Endothelial cell of umbilical vein (primary cell): ENCODE results near the gene HDAC4. TPM values are rescaled to one million over a fixed set of nuclear protein-coding genes. Genes with fewer than 3 reads are reported as not detected.

Source experiments
- BruUV-seq: library from RNA; stranded (reverse); fragments of 400-500 nt; replicated peaks from 2 replicates; lab custom pipeline; 2021; lab: Mats Ljungman, UMichigan
- CTCF ChIA-PET: fragments of 300-600, 350-600 bp; sonication (Branson Sonifier 250); formaldehyde crosslinking; loops from one replicate; lab custom pipeline; 2021; ENCODE audit warnings: antibody characterized with exemption, inconsistent platforms; lab: Charles Lee
- POLR2A ChIA-PET: fragments of 300-600, 350-600 bp; sonication (Branson Sonifier 250); formaldehyde crosslinking; loops from one replicate; lab custom pipeline; 2021; ENCODE audit warnings: antibody characterized with exemption, inconsistent platforms; lab: Charles Lee
- DNase-seq: peaks from one replicate; pipeline ENCODE4 v3.0.0-alpha.2; 2011; ENCODE audit warnings: low read depth, low spot score
- FAIRE-seq: peaks from 2 replicates; lab custom pipeline; 2011; peaks lifted over from hg19 to GRCh38; lab: Jason Lieb, UNC
- H2AFZ ChIP-seq: 2 replicates; pipeline ENCODE4 v1.6.0; 2012; ENCODE audit warnings: low read depth, low read length, control low read depth, inconsistent platforms
- H3K27ac ChIP-seq: 2 replicates; pipeline ENCODE4 v1.5.1; 2011; ENCODE audit warnings: low read depth, mild to moderate bottlenecking, control low read depth, low read length, moderate library complexity; ENCODE audit not compliant: insufficient read depth
- H3K27me3 ChIP-seq, 2 experiments: 2 replicates each; pipeline versions ENCODE4 v1.6.0 to v1.6.1; 2011; ENCODE audit warnings: low read length in 2 of 2, mixed read lengths in 1 of 2; ENCODE audit not compliant: control insufficient read depth in 2 of 2, insufficient read depth in 2 of 2
- H3K36me3 ChIP-seq, 2 experiments: 2 replicates in 1 of 2; 3 replicates in 1 of 2; pipeline ENCODE4 v1.5.1; 2011; ENCODE audit warnings: low read length in 2 of 2, mild to moderate bottlenecking in 1 of 2, moderate library complexity in 1 of 2; ENCODE audit not compliant: control insufficient read depth in 2 of 2, insufficient read depth in 2 of 2; ENCODE audit errors: extremely low read depth in 1 of 2
- H3K4me1 ChIP-seq: 3 replicates; pipeline ENCODE4 v1.5.1; 2011; ENCODE audit warnings: mild to moderate bottlenecking, low read length; ENCODE audit not compliant: control insufficient read depth, insufficient read depth; ENCODE audit errors: extremely low read depth
- H3K4me2 ChIP-seq: 2 replicates; pipeline ENCODE4 v1.6.1; 2011; ENCODE audit warnings: low read length, control low read depth, mixed read lengths; ENCODE audit not compliant: insufficient read depth
- H3K4me3 ChIP-seq, 3 experiments: fragments of 200-600 bp in 1 of 3; sonication (generic), shearing (Covaris generic) in 1 of 3; replicated peaks in 1 of 3; 2 replicates each; pipeline ENCODE4 v1.5.1; 2011 to 2016; ENCODE audit warnings: control low read depth in 3 of 3, low read length in 3 of 3, mild to moderate bottlenecking in 2 of 3, inconsistent platforms in 1 of 3, low read depth in 1 of 3, moderate library complexity in 1 of 3; ENCODE audit not compliant: insufficient read depth in 1 of 3
- H3K79me2 ChIP-seq: 2 replicates; pipeline ENCODE4 v1.6.0; 2012; ENCODE audit warnings: low read length, inconsistent platforms; ENCODE audit not compliant: control insufficient read depth, insufficient read depth
- H3K9ac ChIP-seq: replicated peaks from 2 replicates; pipeline ENCODE3; 2011; ENCODE audit warnings: low read length, control low read depth; ENCODE audit not compliant: insufficient read depth; ENCODE audit errors: extremely low read depth
- H3K9me1 ChIP-seq: replicated peaks from 3 replicates; pipeline ENCODE4 v1.6.0; 2011; ENCODE audit warnings: mild to moderate bottlenecking, low read length; ENCODE audit not compliant: control insufficient read depth, insufficient read depth; ENCODE audit errors: extremely low read depth
- H3K9me3 ChIP-seq: replicated peaks from 2 replicates; pipeline ENCODE4 v1.5.1; 2012; ENCODE audit warnings: low read length, inconsistent platforms; ENCODE audit not compliant: control insufficient read depth, insufficient read depth
- H4K20me1 ChIP-seq: replicated peaks from 2 replicates; pipeline ENCODE3; 2011; ENCODE audit warnings: mild to moderate bottlenecking, low read length; ENCODE audit not compliant: control insufficient read depth, insufficient read depth; ENCODE audit errors: extremely low read depth
- EZH2 ChIP-seq: IDR thresholded peaks from 2 replicates; pipeline ENCODE4 v1.6.1; 2012; ENCODE audit warnings: borderline replicate concordance, low read depth, mild to moderate bottlenecking, moderate library complexity, low read length, inconsistent platforms; ENCODE audit not compliant: severe bottlenecking
- FOS ChIP-seq: IDR thresholded peaks from 2 replicates; pipeline ENCODE4 v1.6.1; 2011; ENCODE audit warnings: mild to moderate bottlenecking, low read length, moderate library complexity, borderline replicate concordance; ENCODE audit not compliant: insufficient read depth
- GATA2 ChIP-seq: IDR thresholded peaks from 2 replicates; pipeline ENCODE4 v1.7.0; 2011; ENCODE audit warnings: low read depth, mild to moderate bottlenecking, moderate library complexity, mixed read lengths, low read length; ENCODE audit not compliant: insufficient read length, insufficient read depth
- JUN ChIP-seq: IDR thresholded peaks from 2 replicates; pipeline ENCODE4 v1.6.1; 2011; ENCODE audit warnings: borderline replicate concordance, low read depth; ENCODE audit not compliant: insufficient read length, insufficient read depth
- MAX ChIP-seq: IDR thresholded peaks from 2 replicates; pipeline ENCODE4 v1.6.1; 2011; ENCODE audit not compliant: insufficient read depth, insufficient read length
- MYC ChIP-seq: IDR thresholded peaks from one replicate; pipeline ENCODE4 v1.6.1; 2011; ENCODE audit warnings: mild to moderate bottlenecking, low read depth, low read length
- POLR2A ChIP-seq: IDR thresholded peaks from 2 replicates; pipeline ENCODE4 v1.6.1; 2012; ENCODE audit warnings: low read depth, mild to moderate bottlenecking, control low read depth, low read length
- POLR2AphosphoS5 ChIP-seq: IDR thresholded peaks from 2 replicates; pipeline ENCODE4 v1.6.1; 2012; ENCODE audit warnings: low read depth, mild to moderate bottlenecking, control low read depth, low read length, moderate library complexity; ENCODE audit not compliant: insufficient read depth
- dilution Hi-C: fragments of 300-500 bp; cut with MboI; formaldehyde crosslinking; loops from one replicate; pipeline ENCODE4 v1.15.0; 2019; ENCODE audit warnings: low sequenced_read_pairs; ENCODE audit not compliant: extremely low pct_ligation_motif_present
- intact Hi-C: fragments of 100-400 bp; cut with micrococcal nuclease; formaldehyde crosslinking; loops from one replicate; pipeline ENCODE4 v1.10.0; 2022
- polyA plus RNA-seq, 4 experiments: library from polyadenylated mRNA; depleted of rRNA in 3 of 4; stranded (reverse) in 3 of 4; unstranded in 1 of 4; fragments of >200 nt; gene quantifications; 2 replicates each; pipeline versions ENCODE4 v1.2.1 to v1.2.3, GENCODE V29; 2011 to 2012; ENCODE audit warnings: missing spikeins in 1 of 4
- total RNA-seq: library from RNA; stranded (reverse); gene quantifications from 2 replicates; pipeline ENCODE4 v1.2.3, GENCODE V29; 2021
- TF ChIP-seq, protein P1 (sequence below), 2 donors: IDR thresholded peaks; 1 replicate in 1 of 2; 2 replicates in 1 of 2; pipeline ENCODE4 v1.5.1; 2011; ENCODE audit warnings: low read length in 2 of 2, mild to moderate bottlenecking in 2 of 2, moderate library complexity in 2 of 2, control low read depth in 1 of 2, inconsistent platforms in 1 of 2, low read depth in 1 of 2; ENCODE audit not compliant: insufficient read depth in 1 of 2; ENCODE audit errors: extremely low read depth in 1 of 2

The HDAC4 gene
- total and polyA plus RNA-seq, 2 donors (not counting 3 experiments of a cell fraction or from before 2014, with no cell fraction given), result 13.4 to 33.0 TPM

GRCh38 chr2:239341146-239341732 lies 59.6 kb downstream of the HDAC4 start:
- H3K4me3 ChIP-seq, result no peak overlapping the region
- H3K36me3 ChIP-seq, result no peaks in the 10 kb centered on the region
- no peak overlapping the region for H2AFZ ChIP-seq
- peaks cover under 1% of the 10 kb centered on the region for H3K79me2 ChIP-seq
- no peaks in the 10 kb centered on the region for H3K9me3 ChIP-seq
- no peak for FAIRE-seq
- H4K20me1 ChIP-seq, result no peaks in the 10 kb centered on the region
- no peak overlapping the region for H3K9ac ChIP-seq
- dilution Hi-C loops, result no loop called here
- no TSS peak for BruUV-seq
- POLR2A ChIA-PET, result no interaction called here
- no peak overlapping the region for H3K4me2 ChIP-seq
- intact Hi-C loops, result loop anchor here (5.0 kb wide), 1 partner anchor 1006 kb away; no protein-coding TSS in a partner anchor
- H3K27me3 ChIP-seq, result no peaks in the 10 kb centered on the region
- DNase-seq, result no peak
- no peak overlapping the region for H3K27ac ChIP-seq
- H3K9me1 ChIP-seq, result no peaks in the 10 kb centered on the region
- no peak for TF ChIP-seq POLR2A
- TF ChIP-seq FOS, result no peak
- no peak for TF ChIP-seq GATA2
- no peak for TF ChIP-seq EZH2
- TF ChIP-seq POLR2AphosphoS5, result no peak
- TF ChIP-seq, protein P1, sequence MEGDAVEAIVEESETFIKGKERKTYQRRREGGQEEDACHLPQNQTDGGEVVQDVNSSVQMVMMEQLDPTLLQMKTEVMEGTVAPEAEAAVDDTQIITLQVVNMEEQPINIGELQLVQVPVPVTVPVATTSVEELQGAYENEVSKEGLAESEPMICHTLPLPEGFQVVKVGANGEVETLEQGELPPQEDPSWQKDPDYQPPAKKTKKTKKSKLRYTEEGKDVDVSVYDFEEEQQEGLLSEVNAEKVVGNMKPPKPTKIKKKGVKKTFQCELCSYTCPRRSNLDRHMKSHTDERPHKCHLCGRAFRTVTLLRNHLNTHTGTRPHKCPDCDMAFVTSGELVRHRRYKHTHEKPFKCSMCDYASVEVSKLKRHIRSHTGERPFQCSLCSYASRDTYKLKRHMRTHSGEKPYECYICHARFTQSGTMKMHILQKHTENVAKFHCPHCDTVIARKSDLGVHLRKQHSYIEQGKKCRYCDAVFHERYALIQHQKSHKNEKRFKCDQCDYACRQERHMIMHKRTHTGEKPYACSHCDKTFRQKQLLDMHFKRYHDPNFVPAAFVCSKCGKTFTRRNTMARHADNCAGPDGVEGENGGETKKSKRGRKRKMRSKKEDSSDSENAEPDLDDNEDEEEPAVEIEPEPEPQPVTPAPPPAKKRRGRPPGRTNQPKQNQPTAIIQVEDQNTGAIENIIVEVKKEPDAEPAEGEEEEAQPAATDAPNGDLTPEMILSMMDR (IDR thresholded peaks at IDR 0.05; ENCODE audit: extremely low read depth in 1 of 2, insufficient read depth in 1 of 2, low read depth in 1 of 2, low read length in 2 of 2), result no peak
- TF ChIP-seq MAX, result no peak
- no peak for TF ChIP-seq MYC
- TF ChIP-seq JUN, result no peak
- H3K4me1 ChIP-seq, result no peaks in the 10 kb centered on the region
- CTCF ChIA-PET, result no interaction called here
